Stimulated activated memory B cell treated with anti-CD40 and anti-IgM and Interleukin-4, amounts not matched to agents 10 μg/mL and 1 μg/mL and 100 μg/mL, for 72 hours (primary cell): Measurements from ENCODE around the gene ELP4.

ENCODE experiments used
- ATAC-seq: fragments of 150-1000 bp; cut with Tn5 transposase; 2 replicates; pipeline ENCODE4 v1.10.0; 2021
- H3K27ac Mint-ChIP-seq: one replicate; pipeline ENCODE4 v1.8.0; 2022; ENCODE audit warnings: mild to moderate bottlenecking, mixed read lengths
- H3K27me3 Mint-ChIP-seq: one replicate; pipeline ENCODE4 v1.8.0; 2022; ENCODE audit warnings: mixed read lengths
- H3K36me3 Mint-ChIP-seq: one replicate; pipeline ENCODE4 v1.8.0; 2022; ENCODE audit warnings: mixed read lengths
- H3K4me1 Mint-ChIP-seq: one replicate; pipeline ENCODE4 v1.8.0; 2022; ENCODE audit warnings: mixed read lengths
- H3K4me3 Mint-ChIP-seq: one replicate; pipeline ENCODE4 v1.8.0; 2022; ENCODE audit warnings: mild to moderate bottlenecking, moderate library complexity, mixed read lengths
- H3K9me3 Mint-ChIP-seq: one replicate; pipeline ENCODE4 v1.8.0; 2022; ENCODE audit warnings: mixed read lengths

The ELP4 gene

DNA sequence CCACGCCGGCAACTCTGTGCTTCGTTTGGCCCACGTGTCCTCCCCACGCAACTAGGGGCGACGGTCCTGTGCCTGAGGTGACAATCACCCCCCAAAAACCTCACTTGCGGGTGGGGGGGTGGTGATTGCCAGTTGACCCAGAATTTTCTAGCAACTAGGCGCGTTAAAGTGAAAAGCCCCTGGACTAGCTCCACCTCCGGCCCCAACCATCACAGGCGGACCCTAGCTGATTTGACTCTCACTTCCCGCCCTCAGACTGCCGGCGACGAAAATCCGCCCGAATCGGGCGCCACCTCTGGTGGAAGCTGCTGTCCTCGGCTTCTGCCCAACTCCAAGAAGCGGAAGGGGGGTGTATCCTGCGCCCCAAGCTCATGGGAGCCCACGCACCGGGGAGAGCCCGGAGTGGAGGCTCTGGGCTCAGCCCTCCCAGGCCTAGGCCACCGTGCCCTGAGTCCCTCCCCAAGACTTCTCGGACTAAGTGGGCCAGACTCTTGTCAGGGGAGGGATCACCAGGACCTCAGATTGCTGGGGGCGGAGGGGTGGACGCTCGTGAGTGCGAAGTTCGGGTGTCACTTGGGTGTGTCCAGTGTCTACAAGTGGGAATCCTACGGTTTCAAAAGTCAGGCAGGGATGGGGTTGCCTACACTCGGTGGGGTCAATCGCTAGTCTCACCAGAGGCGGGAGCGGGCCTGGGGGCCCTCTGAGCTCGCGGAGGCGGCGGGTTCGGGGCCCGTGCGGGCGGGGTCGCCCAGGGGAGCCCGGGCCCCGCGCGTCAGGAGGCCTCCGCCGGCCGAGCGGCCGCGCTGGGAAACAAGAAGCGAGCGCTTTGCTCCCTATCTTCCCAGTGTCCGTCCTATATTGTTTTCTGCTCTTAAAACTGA, 289.2 kb downstream of the ELP4 start:
- Mint-ChIP-seq H3K27me3 (peaks cover 83% of the 10 kb centered on the region), H3K4me3 (peak overlapping the region; percentile 15), H3K9me3 (peaks cover 14% of the 10 kb centered on the region), H3K4me1 (peaks cover 28% of the 10 kb centered on the region), H3K36me3 (peaks cover 5% of the 10 kb centered on the region), H3K27ac (no peak overlapping the region)
- ATAC-seq, result no peak

GRCh38 chr11:31799435-31800397, 290.1 kb downstream of the ELP4 start:
- ATAC-seq, result no peak
- H3K4me3 Mint-ChIP-seq, result peak overlapping the region; percentile 42
- H3K36me3 Mint-ChIP-seq, result peaks cover 5% of the 10 kb centered on the region
- H3K27me3 Mint-ChIP-seq, result peaks cover 89% of the 10 kb centered on the region
- no peak overlapping the region for H3K27ac Mint-ChIP-seq
- peaks cover 14% of the 10 kb centered on the region for H3K9me3 Mint-ChIP-seq
- peaks cover 36% of the 10 kb centered on the region for H3K4me1 Mint-ChIP-seq

DNA sequence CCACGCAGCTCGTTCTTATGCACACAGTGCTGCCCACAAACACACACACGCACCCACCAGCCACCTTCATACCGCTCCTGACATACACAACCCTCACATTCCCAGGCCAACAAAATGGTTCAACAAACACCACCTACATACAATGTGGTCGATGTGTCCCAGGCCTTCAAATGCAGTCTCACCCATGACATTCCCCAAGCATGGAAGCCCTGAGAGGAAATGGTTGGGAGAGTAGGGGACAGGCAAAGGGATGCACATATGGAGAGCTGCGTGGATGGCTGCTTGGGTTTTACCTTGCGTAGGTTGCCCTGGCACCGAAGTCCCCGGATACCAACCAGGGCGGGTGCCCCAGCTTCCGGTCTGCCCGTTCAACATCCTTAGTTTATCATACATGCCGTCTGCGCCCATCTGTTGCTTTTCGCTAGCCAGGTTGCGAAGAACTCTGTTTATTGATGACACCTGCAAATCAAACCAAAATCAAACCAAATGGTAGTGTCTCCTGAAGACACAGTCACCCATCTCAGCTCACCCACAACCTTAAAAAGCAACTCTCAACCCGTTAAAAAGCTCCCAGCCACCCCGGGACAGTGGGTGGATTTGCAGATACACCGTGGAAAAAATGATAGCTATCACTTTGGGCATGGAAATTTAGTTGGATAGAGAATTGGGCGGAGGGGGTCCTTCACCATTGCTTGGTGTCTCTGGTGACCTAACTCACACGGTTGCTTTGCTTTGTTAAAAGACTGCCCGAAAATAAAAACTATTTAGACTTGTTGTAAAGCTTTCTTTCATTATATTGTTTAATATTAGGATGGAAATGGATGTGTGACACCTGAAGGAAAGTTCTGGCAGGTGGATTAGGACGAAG, 291.1 kb downstream of the ELP4 start:
- Mint-ChIP-seq H3K9me3 (peaks cover 14% of the 10 kb centered on the region), H3K4me1 (peaks cover 38% of the 10 kb centered on the region), H3K27ac (no peak overlapping the region), H3K27me3 (peaks cover 95% of the 10 kb centered on the region), H3K36me3 (peaks cover 5% of the 10 kb centered on the region), H3K4me3 (no peak overlapping the region)
- ATAC-seq, result no peak

GRCh38 chr11:31801298-31801702, 291.7 kb downstream of the ELP4 start:
- Mint-ChIP-seq H3K27ac (no peak overlapping the region), H3K4me1 (peaks cover 38% of the 10 kb centered on the region), H3K4me3 (no peak overlapping the region)

DNA sequence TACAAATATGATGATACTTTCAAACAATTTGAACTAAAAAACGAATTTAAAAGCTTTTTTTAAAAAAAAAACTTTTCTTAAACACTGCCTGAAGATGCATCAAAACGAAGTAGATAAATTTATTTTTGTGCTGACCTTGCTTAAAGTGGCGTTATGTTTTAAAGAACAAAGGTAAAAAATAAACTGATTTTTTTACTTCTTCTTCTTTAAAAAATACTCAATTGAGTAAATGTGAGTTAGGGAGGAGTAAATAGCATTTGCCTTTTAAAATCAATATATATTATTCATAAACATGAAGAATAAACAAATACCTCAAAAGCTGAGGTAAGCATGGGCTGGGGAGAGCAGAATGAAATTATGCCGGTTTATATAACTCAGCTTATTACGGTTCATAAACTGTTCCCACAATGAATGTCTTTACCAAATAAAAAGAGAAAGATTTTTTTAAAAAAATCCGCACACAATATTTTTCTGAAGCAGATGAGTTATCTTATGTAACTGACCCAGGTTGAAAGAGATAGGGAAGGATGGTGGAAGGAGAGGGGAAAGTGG, 292.5 kb downstream of the ELP4 start:
- no peak for ATAC-seq
- H3K4me1 Mint-ChIP-seq, result peaks cover 32% of the 10 kb centered on the region
- H3K27ac Mint-ChIP-seq, result no peak overlapping the region
- peaks cover 5% of the 10 kb centered on the region for H3K36me3 Mint-ChIP-seq
- H3K4me3 Mint-ChIP-seq, result no peak overlapping the region
- H3K27me3 Mint-ChIP-seq, result peaks cover 93% of the 10 kb centered on the region
- peaks cover 11% of the 10 kb centered on the region for H3K9me3 Mint-ChIP-seq

More at GRCh38 chr11:31801298-31801702, 291.7 kb downstream of the ELP4 start:
- Mint-ChIP-seq H3K27me3 (peaks cover 93% of the 10 kb centered on the region), H3K36me3 (peaks cover 5% of the 10 kb centered on the region), H3K9me3 (peaks cover 14% of the 10 kb centered on the region)
- ATAC-seq, result no peak

DNA sequence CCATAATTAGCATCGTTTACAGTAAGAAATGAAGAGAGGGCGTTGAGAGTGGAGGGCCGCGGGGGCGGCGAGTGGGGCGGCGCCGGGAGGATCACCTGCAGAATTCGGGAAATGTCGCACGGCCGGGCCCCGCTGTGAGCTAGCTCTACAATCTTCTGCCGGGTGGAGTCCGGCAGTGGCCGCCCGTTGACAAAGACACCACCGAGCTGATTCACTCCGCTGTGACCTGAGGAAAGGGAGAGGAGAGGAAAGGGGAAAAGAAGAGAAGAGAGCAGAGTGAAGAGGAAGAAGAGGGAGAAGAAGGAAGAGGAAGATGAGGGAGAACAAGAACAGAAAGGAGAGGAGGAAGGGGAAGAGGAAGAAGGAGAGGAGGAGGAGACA, 293.0 kb downstream of the ELP4 start:
- no peak for ATAC-seq
- Mint-ChIP-seq H3K4me3 (no peak overlapping the region), H3K9me3 (peaks cover 11% of the 10 kb centered on the region), H3K4me1 (peaks cover 27% of the 10 kb centered on the region), H3K27ac (no peak overlapping the region), H3K36me3 (peaks cover 5% of the 10 kb centered on the region), H3K27me3 (peaks cover 93% of the 10 kb centered on the region)

GRCh38 chr11:31802990-31803812, 293.6 kb downstream of the ELP4 start:
- Mint-ChIP-seq H3K4me3 (no peak overlapping the region), H3K4me1 (peaks cover 23% of the 10 kb centered on the region), H3K36me3 (peaks cover 5% of the 10 kb centered on the region), H3K27ac (no peak overlapping the region), H3K9me3 (peaks cover 11% of the 10 kb centered on the region), H3K27me3 (peaks cover 93% of the 10 kb centered on the region)
- ATAC-seq, result no peak

GRCh38 chr11:31803813-31804311, 294.3 kb downstream of the ELP4 start:
- Mint-ChIP-seq H3K4me3 (no peak overlapping the region), H3K4me1 (peaks cover 24% of the 10 kb centered on the region)

GRCh38 chr11:31804312-31805036, 294.9 kb downstream of the ELP4 start:
- Mint-ChIP-seq H3K36me3 (peaks cover 5% of the 10 kb centered on the region), H3K4me1 (peaks cover 30% of the 10 kb centered on the region), H3K9me3 (peaks cover 11% of the 10 kb centered on the region), H3K27ac (no peak overlapping the region), H3K4me3 (no peak overlapping the region), H3K27me3 (peaks cover 93% of the 10 kb centered on the region)
- ATAC-seq, result no peak

More at GRCh38 chr11:31803813-31804311, 294.3 kb downstream of the ELP4 start:
- peaks cover 5% of the 10 kb centered on the region for H3K36me3 Mint-ChIP-seq
- H3K27me3 Mint-ChIP-seq, result peaks cover 93% of the 10 kb centered on the region
- peaks cover 11% of the 10 kb centered on the region for H3K9me3 Mint-ChIP-seq
- ATAC-seq, result no peak
- no peak overlapping the region for H3K27ac Mint-ChIP-seq

DNA sequence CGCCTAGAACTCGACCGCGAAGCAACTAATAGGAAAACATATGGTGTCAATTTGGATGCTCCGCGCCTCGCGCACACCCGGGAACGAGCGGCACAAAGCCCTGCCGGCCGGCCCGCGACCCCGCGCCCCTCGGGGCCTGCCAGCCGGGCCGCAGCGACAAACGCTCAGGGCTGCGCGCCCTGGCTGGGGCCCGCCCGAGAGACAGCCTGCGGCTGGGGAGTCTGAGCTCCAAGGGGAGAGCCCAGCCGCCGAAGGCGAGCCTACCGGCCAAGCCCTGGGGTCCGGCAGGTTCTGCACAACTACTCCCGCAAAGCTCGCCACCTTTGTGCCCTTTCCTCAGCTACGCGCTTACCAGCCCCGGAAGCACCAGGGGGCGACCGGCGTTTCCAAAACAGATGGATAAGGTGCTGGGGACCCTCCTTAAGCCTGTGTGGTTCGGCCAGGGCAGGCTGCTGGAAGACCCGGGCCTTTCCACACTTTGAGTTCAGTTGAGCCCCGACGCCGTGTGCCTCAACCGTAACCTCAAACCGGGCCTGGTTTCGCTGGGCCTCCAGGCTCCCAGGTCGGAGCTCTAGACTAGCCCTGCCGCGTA, 295.6 kb downstream of the ELP4 start:
- ATAC-seq, result no peak
- peaks cover 7% of the 10 kb centered on the region for H3K9me3 Mint-ChIP-seq
- H3K4me3 Mint-ChIP-seq, result no peak overlapping the region
- peaks cover 93% of the 10 kb centered on the region for H3K27me3 Mint-ChIP-seq
- no peak overlapping the region for H3K27ac Mint-ChIP-seq
- peaks cover 31% of the 10 kb centered on the region for H3K4me1 Mint-ChIP-seq
- H3K36me3 Mint-ChIP-seq, result peaks cover under 1% of the 10 kb centered on the region

- ATAC-seq, result no peak
- Mint-ChIP-seq H3K4me1 (peaks cover 31% of the 10 kb centered on the region), H3K27ac (no peak overlapping the region), H3K36me3 (no peaks in the 10 kb centered on the region), H3K9me3 (peaks cover 4% of the 10 kb centered on the region), H3K27me3 (peaks cover 92% of the 10 kb centered on the region), H3K4me3 (no peak overlapping the region)
Observed at GRCh38 chr11:31805629-31806185, 296.1 kb downstream of the ELP4 start.

GRCh38 chr11:31806186-31806927, 296.8 kb downstream of the ELP4 start:
- Mint-ChIP-seq H3K4me1 (peaks cover 37% of the 10 kb centered on the region), H3K36me3 (no peaks in the 10 kb centered on the region)

More at GRCh38 chr11:31806186-31806927, 296.8 kb downstream of the ELP4 start:
- no peak overlapping the region for H3K4me3 Mint-ChIP-seq
- no peak overlapping the region for H3K27ac Mint-ChIP-seq
- H3K27me3 Mint-ChIP-seq, result peaks cover 92% of the 10 kb centered on the region
- peaks cover 6% of the 10 kb centered on the region for H3K9me3 Mint-ChIP-seq
- ATAC-seq, result no peak
